ENCODE data around the gene TMEM167A. TPM values are rescaled to one million over a fixed set of nuclear protein-coding genes. Genes with fewer than 3 reads are reported as not detected.

The TMEM167A gene
- total and polyA plus RNA-seq, 2 experiments from 2014 or later = 179 to 267 TPM

- Mint-ChIP-seq H3K9me3 (no peaks in the 10 kb centered on the region; the same call in 2 of the 3 replicates), H3K4me3 (no peak overlapping the region), H3K27me3 (ENCODE audit: insufficient read depth, low read depth, poor library complexity) (no peaks in the 10 kb centered on the region), H3K36me3 (ENCODE audit: low read depth) (0 out of 3 replicates have a peak, but pooled peaks cover 3% of the 10 kb centered on the region), H3K4me1 (peaks cover 6% of the 10 kb centered on the region), H3K27ac (no peak overlapping the region)
- H3K79me2 ChIP-seq (replicated peaks; ENCODE audit: insufficient read depth) = no peaks in the 10 kb centered on the region
- no peak for TF ChIP-seq CTCF (conservative IDR thresholded peaks at IDR 0.05; ENCODE audit: low read depth in 2 of 2)
- no peak for TF ChIP-seq ETS1 (IDR thresholded peaks at IDR 0.05)
- TF ChIP-seq CREB1 (CRISPR knock-in tag; IDR thresholded peaks at IDR 0.05; ENCODE audit: low read depth) = no peak
- TF ChIP-seq REST (IDR thresholded peaks at IDR 0.05; ENCODE audit: unreplicated experiment) = no peak
- no peak for TF ChIP-seq POLR2AphosphoS5 (IDR thresholded peaks at IDR 0.05; ENCODE audit: low read depth)
- no peak for TF ChIP-seq ZNF331 (CRISPR knock-in tag; IDR thresholded peaks at IDR 0.05; ENCODE audit: low read depth)
- no peak for TF ChIP-seq ZNF462 (CRISPR knock-in tag; IDR thresholded peaks at IDR 0.05)
- TF ChIP-seq EZH2 (IDR thresholded peaks at IDR 0.05; ENCODE audit: low read depth, unreplicated experiment) = no peak
- TF ChIP-seq STAT1 (IDR thresholded peaks at IDR 0.05; ENCODE audit: unreplicated experiment) = no peak
- no peak for TF ChIP-seq EZH2phosphoT487 (IDR thresholded peaks at IDR 0.05; ENCODE audit: unreplicated experiment)
- no peak for TF ChIP-seq JUNB (IDR thresholded peaks at IDR 0.05; ENCODE audit: unreplicated experiment)
- H4K20me1 ChIP-seq (replicated peaks; ENCODE audit: insufficient read depth) = peaks cover 7% of the 10 kb centered on the region; the same call in 1 of the 2 replicates
- no peak overlapping the region for H2AFZ ChIP-seq
- peaks cover 5% of the 10 kb centered on the region; the same call in 1 of the 2 replicates for H3K4me1 ChIP-seq (ENCODE audit: insufficient read depth)
- no peaks in the 10 kb centered on the region for H3K27me3 ChIP-seq (ENCODE audit: insufficient read depth)
- H3K9me2 ChIP-seq (ENCODE audit: insufficient read depth) = no peaks in the 10 kb centered on the region
- H3F3A ChIP-seq (replicated peaks; ENCODE audit: low read depth) = 0 out of 2 replicates have a peak, but pooled peaks cover 4% of the 10 kb centered on the region
- no peak overlapping the region for H3K4me3 ChIP-seq
- H3K27ac ChIP-seq (ENCODE audit: low read depth) = no peak overlapping the region
- H3K36me3 ChIP-seq (ENCODE audit: insufficient read depth) = no peaks in the 10 kb centered on the region; the same call in 1 of the 2 replicates
- ATAC-seq = no peak
- no peak for DNase-seq (ENCODE audit: low spot score)
- no peak overlapping the region for H3K4me2 ChIP-seq
These were observed 28.9 kb downstream of the TMEM167A start for GRCh38 chr5:83048277-83048676.

Measured in GM23338 (cell line).